ENCODE data around the gene RFNG.

Gene RFNG

GRCh38 chr17:82056729-82057621 is 5.4 kb upstream of the RFNG start:
- DNase-seq, result no peak

GRCh38 chr17:82055965-82056728 is 4.5 kb upstream of the RFNG start:
- no peak for DNase-seq

- no peak for DNase-seq
Measured at GRCh38 chr17:82055023-82055964, 3.7 kb upstream of the RFNG start.

GRCh38 chr17:82054351-82055022 is 2.9 kb upstream of the RFNG start:
- no peak for DNase-seq

GRCh38 chr17:82053556-82054263 is 2.1 kb upstream of the RFNG start:
- DNase-seq, result no peak

- no peak for DNase-seq
Measured at GRCh38 chr17:82053130-82053529, 1.5 kb upstream of the RFNG start.

GRCh38 chr17:82052638-82053059 is 1.0 kb upstream of the RFNG start:
- no peak for DNase-seq

- no peak for DNase-seq
Measured at GRCh38 chr17:82050761-82051641, 610 bp downstream of the RFNG start.

GRCh38 chr17:82050152-82050760 is 1.4 kb downstream of the RFNG start:
- DNase-seq, result no peak

- no peak for DNase-seq
Measured at GRCh38 chr17:82049521-82049971, 2.1 kb downstream of the RFNG start.

GRCh38 chr17:82049106-82049505 is 2.5 kb downstream of the RFNG start:
- DNase-seq, result no peak

GRCh38 chr17:82048571-82048971 is 3.0 kb downstream of the RFNG start:
- DNase-seq, result no peak

- DNase-seq, result no peak
Measured at GRCh38 chr17:82047914-82048570, 3.6 kb downstream of the RFNG start.

- DNase-seq, result no peak
Measured at GRCh38 chr17:82047379-82047778, 4.2 kb downstream of the RFNG start.

GRCh38 chr17:82046903-82047302 is 4.7 kb downstream of the RFNG start:
- DNase-seq, result no peak

- DNase-seq, result no peak
Measured at GRCh38 chr17:82045936-82046484, 5.6 kb downstream of the RFNG start.

GRCh38 chr17:82043507-82043906 is 8.1 kb downstream of the RFNG start:
- no peak for DNase-seq

GRCh38 chr17:82042649-82043048 is 9.0 kb downstream of the RFNG start:
- DNase-seq, result no peak

All from hippocampal formation (tissue), 2 donors.